ENCODE measurements around the gene UCHL3.

Gene UCHL3

GRCh38 chr13:75628801-75629200 is 79.2 kb downstream of the UCHL3 start:
- no peak for DNase-seq (ENCODE audit: low read depth in 2 of 2)

- no peak for DNase-seq (ENCODE audit: low read depth in 2 of 2)
Measured at GRCh38 chr13:75633285-75633684, 83.7 kb downstream of the UCHL3 start.

- DNase-seq (ENCODE audit: low read depth in 2 of 2) = no peak
Measured at GRCh38 chr13:75635101-75635827, 85.7 kb downstream of the UCHL3 start.

GRCh38 chr13:75635828-75636435 is 86.3 kb downstream of the UCHL3 start, which contains the start of gene LMO7:
Gene LMO7 (plus strand): TSS chr13:75636330. CDS start chr13:75636658, 328 bp downstream.
- peak; percentile 9 for DNase-seq (ENCODE audit: low read depth in 2 of 2)

- DNase-seq (ENCODE audit: low read depth in 2 of 2) = peak; percentile 10 to 26
Measured at GRCh38 chr13:75636436-75637180, 87.0 kb downstream of the UCHL3 start.

GRCh38 chr13:75637181-75637750 is 87.7 kb downstream of the UCHL3 start:
- no peak for DNase-seq (ENCODE audit: low read depth in 2 of 2)

- no peak for DNase-seq (ENCODE audit: low read depth in 2 of 2)
Measured at GRCh38 chr13:75639454-75639853, 89.9 kb downstream of the UCHL3 start.

GRCh38 chr13:75641026-75641425 is 91.4 kb downstream of the UCHL3 start:
- DNase-seq (ENCODE audit: low read depth in 2 of 2) = no peak

- no peak for DNase-seq (ENCODE audit: low read depth in 2 of 2)
Measured at GRCh38 chr13:75643182-75643581, 93.6 kb downstream of the UCHL3 start.

GRCh38 chr13:75643693-75644092 is 94.1 kb downstream of the UCHL3 start:
- DNase-seq (ENCODE audit: low read depth in 2 of 2) = no peak

- DNase-seq (ENCODE audit: low read depth in 2 of 2) = no peak
Measured at GRCh38 chr13:75645141-75645540, 95.5 kb downstream of the UCHL3 start.

GRCh38 chr13:75647126-75647784 is 97.7 kb downstream of the UCHL3 start:
- DNase-seq (ENCODE audit: low read depth in 2 of 2) = no peak

- DNase-seq (ENCODE audit: low read depth in 2 of 2) = no peak
Measured at GRCh38 chr13:75648446-75648845, 98.9 kb downstream of the UCHL3 start.

GRCh38 chr13:75651013-75651412 is 101.4 kb downstream of the UCHL3 start:
- no peak for DNase-seq (ENCODE audit: low read depth in 2 of 2)

- no peak for DNase-seq (ENCODE audit: low read depth in 2 of 2)
Measured at GRCh38 chr13:75652726-75653125, 103.1 kb downstream of the UCHL3 start.

Measured in stimulated activated CD4-positive, alpha-beta T cell treated with anti-CD3 and anti-CD28 coated beads, Interleukin-15, amount 100 ng/mL, for 48 hours (primary cell).